Measurements from ENCODE around the gene THAP7. TPM values are rescaled to one million over a fixed set of nuclear protein-coding genes. Genes with fewer than 3 reads are reported as not detected.

The THAP7 gene
- total and polyA plus RNA-seq, 2 of the 4 experiments (the other 2 are of a cell fraction) = 14.2 to 19.8 TPM

GRCh38 chr22:20987375-20987774 lies 14.5 kb downstream of the THAP7 start:
- H2BK5ac ChIP-seq (ENCODE audit: low read depth, low read length, poor library complexity, severe bottlenecking) = no peak overlapping the region
- H2BK15ac ChIP-seq (ENCODE audit: low read depth, low read length) = no peak overlapping the region
- DNase-seq (no peak), ATAC-seq (ENCODE audit: low read depth) (no peak)
- H4K91ac ChIP-seq (ENCODE audit: insufficient read depth, low read depth, low read length) = no peak overlapping the region
- in situ Hi-C loops (cut with MboI; ENCODE audit: low sequenced_read_pairs) = no loop called here
- H3K4me3 ChIP-seq (ENCODE audit: insufficient read depth, low read depth, low read length) = no peak overlapping the region
- H2AK9ac ChIP-seq (replicated peaks; ENCODE audit: low read depth, low read length, poor library complexity) = no peak overlapping the region
- no peak overlapping the region for H2BK120ac ChIP-seq (ENCODE audit: low read depth, low read length)
- ChIA-PET POLR2A (ENCODE audit: unreplicated experiment) (no interaction called here), CTCF (no interaction called here)
- no peaks in the 10 kb centered on the region for H3K27me3 ChIP-seq (ENCODE audit: control insufficient read depth, insufficient read depth, low read length)
- no peak overlapping the region for H3K9ac ChIP-seq (ENCODE audit: low read depth, low read length)
- H4K5ac ChIP-seq (ENCODE audit: low read depth, low read length) = no peak overlapping the region
- H3K4me2 ChIP-seq (ENCODE audit: low read depth, low read length) = no peak overlapping the region
- H3K79me1 ChIP-seq (ENCODE audit: low read depth in 1 of 2, low read length in 2 of 2) = peaks cover 19 to 36% of the 10 kb centered on the region in 2 experiments
- no peak overlapping the region for H4K8ac ChIP-seq (ENCODE audit: low read depth in 2 of 2, low read length in 2 of 2)
- H3K27ac ChIP-seq (ENCODE audit: insufficient read depth, low read length) = no peak overlapping the region
- intact Hi-C loops (cut with micrococcal nuclease) = no loop called here
- no peak overlapping the region for H3K56ac ChIP-seq (ENCODE audit: extremely low read depth, insufficient read depth, low read length)
- no peaks in the 10 kb centered on the region for H4K20me1 ChIP-seq (ENCODE audit: insufficient read depth, low read length)
- no peak overlapping the region for H3K4ac ChIP-seq (ENCODE audit: low read depth, low read length)
- TF ChIP-seq MAZ (IDR thresholded peaks at IDR 0.05; ENCODE audit: borderline replicate concordance, low read depth, low read length) (no peak), USF2 (IDR thresholded peaks at IDR 0.05; ENCODE audit: low read depth, low read length) (no peak), RAD21 (IDR thresholded peaks at IDR 0.05; ENCODE audit: low read length) (no peak), MAFK (IDR thresholded peaks at IDR 0.05; ENCODE audit: low read depth, low read length) (no peak)
- 96% methylated on average over 7 of the region's 14 CpGs; no CpG with 5 or more reads in 1 of the 2 experiments for WGBS, 2 experiments (ENCODE audit: extremely low coverage in 2 of 2, insufficient read length in 1 of 2)
- H2AFZ ChIP-seq (replicated peaks; ENCODE audit: low read length, poor library complexity) = no peak overlapping the region
- H3K9me1 ChIP-seq (ENCODE audit: insufficient read depth, low read length) = peaks cover 8% of the 10 kb centered on the region; the same call in 1 of the 2 replicates
- H3K18ac ChIP-seq (ENCODE audit: low read depth, low read length) = no peak overlapping the region
- H3K36me3 ChIP-seq (ENCODE audit: control insufficient read depth, insufficient read depth, low read length) = peaks cover 48% of the 10 kb centered on the region
- no peak overlapping the region for H2AK5ac ChIP-seq (ENCODE audit: low read depth, low read length)
- no TSS peak for BruUV-seq (replicated peaks)
- H3K23ac ChIP-seq (ENCODE audit: low read depth, low read length) = no peak overlapping the region
- H3K4me1 ChIP-seq (ENCODE audit: control insufficient read depth, insufficient read depth, low read length) = peaks cover 7% of the 10 kb centered on the region
- H2BK20ac ChIP-seq (ENCODE audit: low read depth, low read length) = no peak overlapping the region
- H3K9me3 ChIP-seq (ENCODE audit: control insufficient read depth, insufficient read depth, low read length) = no peaks in the 10 kb centered on the region
- H3K14ac ChIP-seq (replicated peaks; ENCODE audit: low read depth, low read length) = no peak overlapping the region
- dilution Hi-C loops (cut with HindIII; ENCODE audit: low sequenced_read_pairs, unreplicated experiment) = no loop called here
